Retinal pigment epithelial cell (primary cell): ENCODE data around the gene CDKN3.

ENCODE experiments used
- DNase-seq: peaks from one replicate; pipeline ENCODE4 v3.0.0-alpha.2; 2010; ENCODE audit warnings: low read depth
- H3K4me3 ChIP-seq: 2 replicates; pipeline ENCODE4 v1.5.1; 2011; ENCODE audit warnings: mild to moderate bottlenecking, low read length, control low read depth, moderate library complexity
- TF ChIP-seq, protein P1 (sequence below): conservative IDR thresholded peaks from 2 replicates; pipeline ENCODE4 v1.5.1; 2011; ENCODE audit warnings: low read depth, low read length, control low read depth, inconsistent platforms

CDKN3 gene

GRCh38 chr14:54353266-54353665, 43.5 kb upstream of the CDKN3 start:
- TF ChIP-seq, protein P1, sequence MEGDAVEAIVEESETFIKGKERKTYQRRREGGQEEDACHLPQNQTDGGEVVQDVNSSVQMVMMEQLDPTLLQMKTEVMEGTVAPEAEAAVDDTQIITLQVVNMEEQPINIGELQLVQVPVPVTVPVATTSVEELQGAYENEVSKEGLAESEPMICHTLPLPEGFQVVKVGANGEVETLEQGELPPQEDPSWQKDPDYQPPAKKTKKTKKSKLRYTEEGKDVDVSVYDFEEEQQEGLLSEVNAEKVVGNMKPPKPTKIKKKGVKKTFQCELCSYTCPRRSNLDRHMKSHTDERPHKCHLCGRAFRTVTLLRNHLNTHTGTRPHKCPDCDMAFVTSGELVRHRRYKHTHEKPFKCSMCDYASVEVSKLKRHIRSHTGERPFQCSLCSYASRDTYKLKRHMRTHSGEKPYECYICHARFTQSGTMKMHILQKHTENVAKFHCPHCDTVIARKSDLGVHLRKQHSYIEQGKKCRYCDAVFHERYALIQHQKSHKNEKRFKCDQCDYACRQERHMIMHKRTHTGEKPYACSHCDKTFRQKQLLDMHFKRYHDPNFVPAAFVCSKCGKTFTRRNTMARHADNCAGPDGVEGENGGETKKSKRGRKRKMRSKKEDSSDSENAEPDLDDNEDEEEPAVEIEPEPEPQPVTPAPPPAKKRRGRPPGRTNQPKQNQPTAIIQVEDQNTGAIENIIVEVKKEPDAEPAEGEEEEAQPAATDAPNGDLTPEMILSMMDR, result no peak
- DNase-seq, result no peak
- no peak overlapping the region for H3K4me3 ChIP-seq

DNA sequence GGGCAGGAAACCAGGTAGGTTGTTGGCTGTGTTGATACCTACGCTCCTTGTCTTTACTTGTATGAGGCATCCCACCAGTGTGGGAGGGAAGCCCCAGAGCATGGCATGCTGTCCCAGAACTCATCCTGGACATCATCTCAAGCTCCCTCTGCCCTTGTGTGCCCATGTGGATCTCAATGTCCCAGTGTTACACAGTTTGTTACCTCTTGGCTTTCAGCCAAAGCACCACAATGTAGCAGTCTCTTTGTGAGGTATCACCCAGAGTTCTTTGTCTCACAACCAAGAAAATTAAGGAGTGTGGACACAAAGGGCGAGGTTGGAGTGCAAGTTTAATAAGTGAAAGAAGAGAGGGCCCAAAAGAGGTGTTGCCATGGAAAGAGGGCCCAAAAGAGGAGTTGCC, 43.1 kb upstream of the CDKN3 start:
- no peak for DNase-seq
- TF ChIP-seq, protein P1, result no peak
- no peak overlapping the region for H3K4me3 ChIP-seq

- TF ChIP-seq, protein P1, result no peak
- no peak overlapping the region for H3K4me3 ChIP-seq
- DNase-seq, result no peak
Measured at GRCh38 chr14:54354096-54354495, 42.7 kb upstream of the CDKN3 start.

- TF ChIP-seq, protein P1, result no peak
- no peak overlapping the region for H3K4me3 ChIP-seq
- no peak for DNase-seq
Measured at GRCh38 chr14:54354968-54355641, 41.7 kb upstream of the CDKN3 start.

DNA sequence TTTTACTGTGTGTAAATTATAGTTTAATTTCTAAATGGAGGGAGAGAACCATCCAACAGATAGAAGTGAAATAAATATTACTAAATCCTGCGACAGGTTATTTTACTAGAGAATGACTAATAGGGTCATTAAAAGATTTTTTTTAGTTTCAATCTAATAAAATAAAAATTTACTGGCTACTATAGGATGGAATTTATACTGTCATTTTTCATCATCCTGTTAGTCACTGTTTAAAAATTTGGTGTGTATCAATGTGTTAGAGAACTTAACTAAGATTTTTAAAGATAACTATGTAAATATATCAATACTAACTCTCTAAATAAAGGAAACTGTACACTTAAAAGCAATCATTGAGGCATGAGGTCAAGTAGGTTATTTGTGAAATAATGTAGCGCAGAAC, 41.1 kb upstream of the CDKN3 start:
- H3K4me3 ChIP-seq, result no peak overlapping the region
- TF ChIP-seq, protein P1, result no peak
- DNase-seq, result no peak

GRCh38 chr14:54356172-54356571, 40.6 kb upstream of the CDKN3 start:
- no peak for DNase-seq

GRCh38 chr14:54360667-54361066, 36.1 kb upstream of the CDKN3 start:
- DNase-seq, result no peak
- TF ChIP-seq, protein P1, result no peak
- H3K4me3 ChIP-seq, result no peak overlapping the region

More at GRCh38 chr14:54356172-54356571, 40.6 kb upstream of the CDKN3 start:
- TF ChIP-seq, protein P1, result no peak
- no peak overlapping the region for H3K4me3 ChIP-seq
